T-helper 1 cell treated with Interleukin-12 subunit alpha and Interleukin-12 subunit beta and Interleukin-4 antibody, amounts not matched to agents 30 ng/mL and 1 ng/mL, for 36 hours (primary cell): Measurements from ENCODE around the gene LYVE1. TPM values are rescaled to one million over a fixed set of nuclear protein-coding genes. Genes with fewer than 3 reads are reported as not detected.
"Not testable (repeated sequence)": the region's sequence is repeated elsewhere in the genome, so short reads cannot be mapped to it uniquely, and the experiment has no call there.

Experiments
- intact Hi-C: fragments of 100-400 bp; cut with micrococcal nuclease; formaldehyde crosslinking; loops from one replicate; pipeline ENCODE4 v1.15.1; 2024
- total RNA-seq: library from RNA; stranded (reverse); gene quantifications from 2 replicates; pipeline ENCODE4 v1.2.3, GENCODE V29; 2022

The LYVE1 gene, protein sequence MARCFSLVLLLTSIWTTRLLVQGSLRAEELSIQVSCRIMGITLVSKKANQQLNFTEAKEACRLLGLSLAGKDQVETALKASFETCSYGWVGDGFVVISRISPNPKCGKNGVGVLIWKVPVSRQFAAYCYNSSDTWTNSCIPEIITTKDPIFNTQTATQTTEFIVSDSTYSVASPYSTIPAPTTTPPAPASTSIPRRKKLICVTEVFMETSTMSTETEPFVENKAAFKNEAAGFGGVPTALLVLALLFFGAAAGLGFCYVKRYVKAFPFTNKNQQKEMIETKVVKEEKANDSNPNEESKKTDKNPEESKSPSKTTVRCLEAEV
- total RNA-seq: not detected in 2 replicates

- intact Hi-C loops: no loop called here
Measured at GRCh38 chr11:10568486-10568941, at the start of gene LYVE1. Gene LYVE1, minus strand, starts transcription at chr11:10568665. Its CDS starts 133 bp downstream, at chr11:10568532.

- intact Hi-C loops: no loop called here
Measured at GRCh38 chr11:10617551-10617950, 49.1 kb upstream of the LYVE1 start.

DNA sequence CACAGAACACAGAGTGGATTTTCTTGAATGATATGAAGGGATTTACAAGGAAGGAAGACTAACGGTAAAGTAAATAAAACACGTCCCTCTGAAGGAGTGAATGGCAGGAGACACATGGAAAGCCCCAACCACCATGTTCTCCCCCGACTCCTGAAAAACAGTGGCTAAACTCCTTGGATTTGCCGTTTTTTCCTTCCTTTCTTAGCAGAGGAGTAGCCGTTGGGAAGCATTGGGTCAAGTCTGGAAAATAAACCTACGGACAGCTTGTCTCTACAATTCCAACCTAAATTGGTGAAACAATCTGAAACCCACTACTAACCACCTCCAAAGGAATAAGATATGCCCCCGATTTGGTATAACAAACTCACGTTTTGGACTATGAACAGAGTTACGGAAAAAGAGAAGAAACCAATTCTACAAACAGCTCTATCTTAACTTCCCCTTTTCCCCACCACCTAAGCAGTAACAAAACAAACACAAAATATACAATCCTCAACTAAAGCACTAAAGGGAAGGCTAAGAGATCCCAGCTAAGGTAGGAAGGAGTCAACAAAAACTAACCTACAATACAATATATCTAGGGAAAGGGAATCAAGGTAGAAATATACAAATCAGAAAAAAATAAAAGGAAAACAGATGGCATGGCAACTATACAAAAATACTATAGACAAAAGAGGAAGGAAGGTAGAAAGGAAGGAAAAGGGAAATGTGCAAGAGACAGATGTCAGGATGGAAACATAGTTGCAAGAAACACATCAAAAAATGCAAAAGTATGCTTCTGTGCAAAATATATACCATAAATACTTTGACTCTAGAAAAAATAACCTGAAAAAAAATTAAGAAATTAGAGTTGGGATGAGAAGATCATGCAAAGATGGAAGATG lies 43.8 kb upstream of the LYVE1 start:
- intact Hi-C loops: no loop called here

DNA sequence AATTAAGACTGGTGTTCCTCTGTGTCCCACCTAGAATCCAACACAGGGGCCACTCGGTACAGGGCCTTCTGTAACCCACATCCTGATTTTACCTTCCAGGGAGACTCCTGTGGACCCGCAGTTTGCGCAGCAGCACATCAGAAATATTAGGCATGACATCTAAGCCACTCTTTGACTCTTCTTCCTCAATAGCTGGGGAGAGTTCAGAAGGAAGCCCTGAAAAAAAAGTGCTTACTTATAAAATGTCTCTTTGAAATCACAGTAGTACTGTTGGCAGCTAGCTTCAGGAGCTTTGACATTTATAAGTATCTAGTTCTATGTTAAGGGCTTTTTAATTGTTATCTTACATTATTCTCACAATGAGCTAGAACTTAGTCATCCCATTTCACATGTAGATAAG lies 41.2 kb upstream of the LYVE1 start:
- intact Hi-C loops: no loop called here

DNA sequence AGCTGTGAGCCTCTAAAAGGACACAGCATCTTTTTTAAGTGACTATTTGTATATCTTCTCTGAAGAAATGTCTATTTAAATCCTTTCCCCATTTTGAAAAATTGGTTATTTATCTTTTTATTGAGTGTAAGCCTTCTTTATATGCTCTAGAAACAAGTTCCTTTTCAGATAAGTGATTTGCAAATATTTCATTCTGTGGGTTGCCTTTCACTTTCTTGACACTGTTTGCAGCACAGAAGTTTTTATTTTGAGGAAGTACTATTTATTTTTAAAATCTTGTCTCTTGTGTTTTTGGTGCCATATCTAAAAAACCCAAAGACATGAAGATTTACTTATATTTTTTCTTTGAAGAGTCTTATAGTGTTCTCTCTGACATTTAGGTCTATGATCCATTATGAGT lies 40.1 kb upstream of the LYVE1 start:
- intact Hi-C loops: no loop called here

DNA sequence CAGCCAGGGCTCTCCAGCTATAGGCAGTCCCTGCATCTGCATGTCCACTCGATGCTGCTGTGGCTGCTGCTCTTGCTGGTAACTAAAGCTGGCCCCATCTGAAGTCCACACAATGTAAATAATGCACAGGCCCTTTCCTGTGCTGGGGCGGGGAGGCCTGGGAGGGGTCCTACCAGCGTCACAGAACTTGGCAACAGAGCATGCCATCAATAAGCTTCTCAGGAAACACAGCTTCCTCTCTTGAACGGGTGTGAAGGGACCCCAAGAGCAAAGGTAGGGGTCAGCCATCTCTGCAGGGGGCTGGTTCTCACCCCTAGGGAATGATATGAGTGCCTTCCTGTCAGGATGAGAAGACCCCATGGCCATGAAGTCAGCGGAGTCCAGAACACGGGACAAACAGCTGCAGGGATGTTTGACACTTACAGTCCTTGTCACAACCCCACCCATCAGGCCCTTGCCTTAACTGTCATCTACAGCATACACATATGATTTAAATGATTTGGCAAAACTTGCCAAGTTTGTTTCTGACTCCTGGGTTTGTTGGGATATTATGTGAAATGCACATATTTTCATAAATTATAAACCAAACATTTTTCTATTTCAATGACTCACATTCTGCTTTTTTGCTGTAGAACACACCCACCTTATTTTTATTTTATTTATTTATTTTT lies 39.1 kb upstream of the LYVE1 start:
- intact Hi-C loops: no loop called here

- intact Hi-C loops: no loop called here
Measured at GRCh38 chr11:10606536-10607208, 38.2 kb upstream of the LYVE1 start.

DNA sequence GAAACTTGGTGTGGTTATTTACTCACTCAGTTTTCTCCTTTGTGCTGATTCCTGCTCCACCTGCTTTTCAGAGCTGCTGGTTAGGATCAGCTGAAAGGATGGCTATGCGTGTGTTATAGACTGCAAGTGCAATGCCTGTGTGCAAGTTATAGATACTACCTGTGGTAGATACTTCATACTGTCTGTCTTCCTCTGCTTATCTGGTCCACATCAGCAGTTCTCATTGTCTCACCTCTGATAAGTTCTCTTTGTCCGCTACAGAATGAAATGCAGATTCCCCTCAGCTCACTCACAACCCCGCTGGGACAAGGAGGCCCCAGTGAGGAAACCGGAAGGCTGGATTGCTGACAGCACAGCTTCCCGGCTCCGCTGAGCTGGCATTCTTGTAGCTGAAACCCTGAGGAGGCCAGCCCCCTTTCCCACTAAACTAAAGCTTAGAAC lies 37.5 kb upstream of the LYVE1 start:
- intact Hi-C loops: no loop called here

DNA sequence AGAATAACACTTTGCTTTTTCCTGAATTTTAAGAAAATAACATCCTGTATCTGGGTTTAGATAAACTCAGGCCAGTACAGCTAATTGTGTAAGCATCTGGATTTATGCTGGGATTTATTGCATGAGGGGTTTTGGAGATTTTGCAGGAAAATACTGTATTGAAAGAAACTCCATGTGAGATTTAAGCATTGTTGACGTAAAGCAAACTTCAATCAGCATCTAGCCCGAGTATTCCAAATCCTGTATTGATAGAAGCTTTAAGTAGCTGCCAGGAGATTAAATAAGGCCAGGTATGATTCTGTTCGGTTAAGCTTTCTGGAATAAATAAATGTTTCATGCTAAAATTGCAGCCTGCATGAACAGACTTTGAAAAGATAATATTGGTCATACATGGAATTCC lies 36.3 kb upstream of the LYVE1 start:
- intact Hi-C loops: no loop called here

GRCh38 chr11:10604340-10604748 lies 35.9 kb upstream of the LYVE1 start:
- intact Hi-C loops: no loop called here

- intact Hi-C loops: no loop called here
Measured at GRCh38 chr11:10603721-10604297, 35.3 kb upstream of the LYVE1 start.

GRCh38 chr11:10602945-10603344 lies 34.5 kb upstream of the LYVE1 start:
- intact Hi-C loops: no loop called here

GRCh38 chr11:10602366-10602765 lies 33.9 kb upstream of the LYVE1 start:
- intact Hi-C loops: no loop called here

- intact Hi-C loops: no loop called here
Measured at GRCh38 chr11:10601837-10602236, 33.4 kb upstream of the LYVE1 start.

DNA sequence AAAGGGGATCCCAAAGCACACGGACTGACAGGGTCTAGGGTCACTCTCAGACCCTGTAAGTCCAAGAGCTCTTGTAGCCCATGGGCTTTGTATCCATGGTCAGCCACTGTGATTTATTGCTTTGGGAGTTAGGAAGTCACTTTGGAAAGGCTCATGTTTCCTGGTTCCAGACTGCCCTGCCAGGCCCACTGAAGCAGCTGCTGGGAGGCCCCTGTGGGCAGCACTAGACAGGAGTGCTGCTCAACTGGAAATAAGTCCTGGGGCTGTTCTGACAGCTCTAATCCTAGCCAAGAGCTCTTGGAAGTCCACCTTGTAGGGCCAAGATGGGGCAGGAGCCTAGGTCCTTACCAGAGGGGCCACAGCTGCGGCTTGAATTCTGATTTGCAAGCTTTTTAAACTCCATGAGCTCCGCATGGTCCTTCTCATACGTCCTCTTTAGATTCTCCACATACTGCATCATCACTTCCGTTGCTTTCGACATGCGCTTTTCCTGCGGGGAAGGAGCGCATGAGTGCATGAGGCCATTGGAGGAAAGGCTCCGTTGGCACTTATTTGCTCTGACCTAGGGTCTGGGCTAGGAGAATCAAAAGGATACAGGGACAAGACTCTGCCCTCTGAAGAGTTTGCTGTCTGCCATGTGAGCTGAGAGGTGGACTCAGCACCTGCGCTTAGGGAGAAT lies 32.2 kb upstream of the LYVE1 start:
- intact Hi-C loops: no loop called here

- intact Hi-C loops: no loop called here
Measured at GRCh38 chr11:10599388-10600175, 31.1 kb upstream of the LYVE1 start.

GRCh38 chr11:10598816-10599215 lies 30.4 kb upstream of the LYVE1 start:
- intact Hi-C loops: no loop called here

DNA sequence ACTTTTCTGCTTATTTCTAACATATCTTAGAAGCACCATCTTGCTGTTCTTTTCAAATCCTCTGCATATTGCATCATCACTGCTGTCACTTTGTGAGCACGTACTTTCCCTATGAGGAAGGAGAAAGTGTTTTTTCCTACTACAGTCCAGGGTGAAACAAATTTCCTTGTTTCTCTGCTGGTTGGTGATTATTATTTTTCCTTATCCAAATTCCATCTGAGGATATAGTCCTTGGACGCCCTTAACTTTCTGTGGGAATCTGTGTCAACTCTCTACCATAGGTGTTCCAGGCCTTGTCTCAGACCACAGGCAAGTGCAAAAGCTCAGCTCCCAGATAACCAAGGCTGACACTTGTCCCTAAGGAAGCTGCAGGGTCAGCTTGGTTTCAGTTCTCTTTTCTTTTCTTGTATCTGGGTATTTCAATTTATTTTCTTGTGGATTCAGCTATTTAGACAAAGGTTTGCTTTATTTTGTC lies 29.4 kb upstream of the LYVE1 start:
- intact Hi-C loops: no loop called here

DNA sequence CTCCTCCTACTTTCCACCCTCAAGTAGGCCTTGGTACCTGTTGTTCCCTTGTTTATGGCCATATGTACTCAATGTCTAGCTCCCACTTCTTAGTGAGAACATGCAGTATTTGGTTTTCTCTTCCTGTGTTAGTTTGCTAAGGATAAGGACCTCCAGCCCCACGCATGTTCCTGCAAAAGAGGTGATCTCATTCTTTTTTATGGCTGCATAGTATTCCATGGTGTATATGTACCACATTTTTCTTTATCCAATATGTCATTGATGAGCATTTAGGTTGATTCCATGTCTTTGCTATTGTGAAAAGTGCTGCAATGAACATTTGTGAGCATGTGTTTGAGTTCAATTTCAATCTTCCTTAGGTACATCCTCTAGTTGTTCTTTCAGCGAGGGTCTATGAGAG lies 27.4 kb upstream of the LYVE1 start:
- intact Hi-C loops: not testable (repeated sequence)
